Uterus (tissue), 4 donors: ENCODE measurements around the gene MAGEB18. TPM values are rescaled to one million over a fixed set of nuclear protein-coding genes. Genes with fewer than 3 reads are reported as not detected.

Experiments used
- DNase-seq, 2 donors: peaks; one replicate each; pipeline ENCODE4 v3.0.0-alpha.2; 2019 to 2020
- H3K27ac ChIP-seq, 2 donors: fragments of 200-600 bp; sonication (generic); 1 replicate in 1 of 2; 2 replicates in 1 of 2; pipeline ENCODE4 v1.5.1; 2016 to 2018
- H3K27me3 ChIP-seq, 2 donors: fragments of 200-600 bp; sonication (generic); one replicate each; pipeline ENCODE4 v1.5.1; 2018 to 2019; ENCODE audit warnings: control low read depth in 1 of 2
- H3K36me3 ChIP-seq, 2 donors: fragments of 200-600 bp; sonication (generic); one replicate each; pipeline ENCODE4 v1.5.1; 2019; ENCODE audit warnings: control low read depth in 1 of 2
- H3K4me1 ChIP-seq, 2 donors: fragments of 200-600 bp; sonication (generic); one replicate each; pipeline ENCODE4 v1.5.1; 2018 to 2019; ENCODE audit warnings: control low read depth in 1 of 2
- H3K4me3 ChIP-seq, 2 donors: fragments of 200-600 bp; sonication (generic); 1 replicate in 1 of 2; 2 replicates in 1 of 2; pipeline ENCODE4 v1.5.1; 2018 to 2019; ENCODE audit warnings: mild to moderate bottlenecking in 1 of 2
- H3K9me3 ChIP-seq, 2 donors: fragments of 200-600 bp; sonication (generic); one replicate each; pipeline ENCODE4 v1.5.1; 2019; ENCODE audit warnings: control low read depth in 1 of 2
- POLR2A ChIP-seq, 2 donors: fragments of 450-650 bp; IDR thresholded peaks; one replicate each; pipeline ENCODE4 v1.6.1; 2016; ENCODE audit warnings: antibody characterized with exemption in 2 of 2, mild to moderate bottlenecking in 1 of 2, moderate library complexity in 1 of 2
- intact Hi-C: fragments of 100-400 bp; cut with DNase I; formaldehyde crosslinking; loops from one replicate; pipeline ENCODE4 v1.15.1; 2023; ENCODE audit warnings: low total_unique reads
- total RNA-seq, 4 donors: library from RNA; depleted of rRNA in 3 of 4; stranded (reverse); fragments of >200 nt in 3 of 4; gene quantifications; one replicate each; pipeline versions ENCODE4 v1.1.0 to v1.2.4, GENCODE V29; 2014 to 2023
- TF ChIP-seq, protein P1 (sequence below), 4 experiments: fragments of 200-600 bp in 2 of 4; fragments of 450-650 bp in 2 of 4; sonication (generic) in 2 of 4; IDR thresholded peaks; one replicate each; pipeline ENCODE4 v1.5.1; 2016 to 2019; ENCODE audit warnings: antibody characterized with exemption in 4 of 4, mild to moderate bottlenecking in 2 of 4, moderate library complexity in 1 of 4
- donor health status: DM: yes; HTN: yes; CAD: no.

The MAGEB18 gene
- total RNA-seq, result not detected

DNA sequence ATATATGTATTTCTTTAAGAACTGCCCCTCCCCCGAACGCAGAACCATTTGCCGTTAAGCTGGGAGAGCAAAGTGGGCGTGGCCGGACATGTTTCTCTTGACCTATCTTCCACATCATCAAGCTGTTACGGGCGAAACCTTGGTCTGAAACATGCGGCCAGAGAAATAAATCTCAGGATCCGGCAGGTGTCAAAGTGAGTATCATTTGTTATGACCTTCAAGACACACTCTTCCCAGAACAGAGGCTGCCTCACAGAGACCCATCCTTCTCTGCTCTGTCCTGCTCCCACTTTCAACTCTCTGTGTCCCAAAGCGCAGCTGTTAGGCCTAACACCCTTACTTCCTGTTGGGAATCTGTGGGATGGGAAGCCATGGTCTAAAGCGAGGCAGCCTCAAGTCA, at the start of gene MAGEB18:
TSS of gene MAGEB18 (plus strand) at position 70 of the 400 bp plus-strand sequence. CDS start 643 bp downstream, outside the sequence.
- no peak within 1 kb of the TSS for H3K4me3 ChIP-seq
- TF ChIP-seq, protein P1, sequence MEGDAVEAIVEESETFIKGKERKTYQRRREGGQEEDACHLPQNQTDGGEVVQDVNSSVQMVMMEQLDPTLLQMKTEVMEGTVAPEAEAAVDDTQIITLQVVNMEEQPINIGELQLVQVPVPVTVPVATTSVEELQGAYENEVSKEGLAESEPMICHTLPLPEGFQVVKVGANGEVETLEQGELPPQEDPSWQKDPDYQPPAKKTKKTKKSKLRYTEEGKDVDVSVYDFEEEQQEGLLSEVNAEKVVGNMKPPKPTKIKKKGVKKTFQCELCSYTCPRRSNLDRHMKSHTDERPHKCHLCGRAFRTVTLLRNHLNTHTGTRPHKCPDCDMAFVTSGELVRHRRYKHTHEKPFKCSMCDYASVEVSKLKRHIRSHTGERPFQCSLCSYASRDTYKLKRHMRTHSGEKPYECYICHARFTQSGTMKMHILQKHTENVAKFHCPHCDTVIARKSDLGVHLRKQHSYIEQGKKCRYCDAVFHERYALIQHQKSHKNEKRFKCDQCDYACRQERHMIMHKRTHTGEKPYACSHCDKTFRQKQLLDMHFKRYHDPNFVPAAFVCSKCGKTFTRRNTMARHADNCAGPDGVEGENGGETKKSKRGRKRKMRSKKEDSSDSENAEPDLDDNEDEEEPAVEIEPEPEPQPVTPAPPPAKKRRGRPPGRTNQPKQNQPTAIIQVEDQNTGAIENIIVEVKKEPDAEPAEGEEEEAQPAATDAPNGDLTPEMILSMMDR (IDR thresholded peaks at IDR 0.05), result no peak
- no peak for TF ChIP-seq POLR2A (IDR thresholded peaks at IDR 0.05)
- intact Hi-C loops, result no loop called here
- no peaks in the 10 kb centered on the region for H3K4me1 ChIP-seq
- DNase-seq, result no peak
- H3K27me3 ChIP-seq, result no peaks in the 10 kb centered on the region
- no peaks in the 10 kb centered on the region for H3K9me3 ChIP-seq
- no peaks in the 10 kb centered on the region for H3K36me3 ChIP-seq
- no peak within 1 kb of the TSS for H3K27ac ChIP-seq

DNA sequence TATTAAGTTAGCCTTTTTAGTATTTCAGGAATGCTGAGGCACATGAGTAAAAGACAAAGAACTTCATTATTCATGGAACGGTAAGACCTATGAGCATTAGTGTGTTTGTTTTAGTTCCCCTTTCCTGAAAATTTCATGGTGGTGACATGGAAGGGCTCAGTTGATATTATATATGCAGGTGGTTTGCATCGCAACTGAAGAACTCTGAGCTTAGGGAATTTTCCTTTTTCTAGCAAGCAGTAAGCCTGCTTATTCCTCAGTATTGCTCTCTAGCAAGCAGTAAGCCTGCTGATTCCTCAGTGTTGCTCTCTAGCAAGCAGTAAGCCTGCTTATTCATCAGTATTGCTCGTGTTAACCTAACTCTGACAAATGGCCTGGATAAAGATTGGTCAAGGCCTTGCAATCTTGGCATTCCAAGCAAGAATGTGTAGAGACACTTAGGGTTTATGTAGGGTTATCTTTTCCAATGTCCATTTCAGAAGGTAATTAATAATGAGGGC, 37.7 kb upstream of the MAGEB18 start:
- Histone ChIP-seq H3K4me1 (no peaks in the 10 kb centered on the region), H3K4me3 (no peak overlapping the region), H3K27ac (no peak overlapping the region), H3K27me3 (no peaks in the 10 kb centered on the region), H3K9me3 (no peaks in the 10 kb centered on the region), H3K36me3 (no peaks in the 10 kb centered on the region)
- intact Hi-C loops, result no loop called here
- TF ChIP-seq, protein P1 (IDR thresholded peaks at IDR 0.05), result no peak
- TF ChIP-seq POLR2A (IDR thresholded peaks at IDR 0.05), result no peak
- no peak for DNase-seq

DNA sequence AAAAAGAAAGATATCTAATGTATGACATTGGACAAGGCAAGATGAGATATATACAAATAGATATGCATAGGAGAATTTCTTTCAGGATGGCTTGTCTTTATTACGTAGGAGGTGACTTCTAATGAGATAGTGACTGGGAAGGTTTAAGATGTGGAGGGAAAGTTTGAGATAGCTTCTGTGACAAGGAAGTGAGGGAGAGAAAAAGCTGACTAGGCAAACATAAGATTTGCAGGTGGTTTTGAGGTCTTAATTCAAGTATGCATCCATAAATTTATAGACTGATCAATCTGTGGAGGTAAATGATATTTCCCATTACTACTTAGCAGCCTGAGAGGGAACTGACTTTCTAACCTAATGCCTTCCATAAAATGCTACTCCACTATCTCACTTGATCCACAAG, 29.0 kb upstream of the MAGEB18 start:
- DNase-seq, result no peak
- intact Hi-C loops, result no loop called here
- Histone ChIP-seq H3K27ac (no peak overlapping the region), H3K36me3 (no peaks in the 10 kb centered on the region), H3K9me3 (no peaks in the 10 kb centered on the region), H3K27me3 (no peaks in the 10 kb centered on the region), H3K4me1 (no peaks in the 10 kb centered on the region), H3K4me3 (no peak overlapping the region)
- TF ChIP-seq, protein P1 (IDR thresholded peaks at IDR 0.05), result no peak

DNA sequence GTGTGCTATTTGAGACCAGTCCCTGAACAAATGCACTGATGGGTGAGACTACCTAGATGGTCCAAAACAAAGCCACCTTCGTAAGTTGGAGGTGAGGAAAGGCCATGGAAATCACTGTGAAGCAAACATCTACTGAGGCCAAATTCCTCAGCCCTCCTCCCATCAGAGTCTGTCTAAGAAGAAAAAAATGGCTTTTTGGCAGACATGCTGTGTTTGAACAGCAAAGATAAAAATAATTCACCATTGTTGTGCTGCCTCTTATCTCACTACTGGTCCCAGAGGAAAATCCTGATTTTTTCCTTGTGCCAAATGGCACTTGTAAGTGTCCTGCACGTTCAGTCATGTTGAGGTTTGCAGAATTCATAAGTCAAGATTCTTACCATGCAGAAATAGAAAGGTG, 7.9 kb downstream of the MAGEB18 start:
- TF ChIP-seq, protein P1 (IDR thresholded peaks at IDR 0.05), result no peak
- no peak for TF ChIP-seq POLR2A (IDR thresholded peaks at IDR 0.05)
- Histone ChIP-seq H3K9me3 (no peaks in the 10 kb centered on the region), H3K36me3 (no peaks in the 10 kb centered on the region), H3K4me3 (no peak overlapping the region), H3K27ac (no peak overlapping the region), H3K4me1 (no peaks in the 10 kb centered on the region), H3K27me3 (no peaks in the 10 kb centered on the region)
- no peak for DNase-seq
- intact Hi-C loops, result no loop called here

DNA sequence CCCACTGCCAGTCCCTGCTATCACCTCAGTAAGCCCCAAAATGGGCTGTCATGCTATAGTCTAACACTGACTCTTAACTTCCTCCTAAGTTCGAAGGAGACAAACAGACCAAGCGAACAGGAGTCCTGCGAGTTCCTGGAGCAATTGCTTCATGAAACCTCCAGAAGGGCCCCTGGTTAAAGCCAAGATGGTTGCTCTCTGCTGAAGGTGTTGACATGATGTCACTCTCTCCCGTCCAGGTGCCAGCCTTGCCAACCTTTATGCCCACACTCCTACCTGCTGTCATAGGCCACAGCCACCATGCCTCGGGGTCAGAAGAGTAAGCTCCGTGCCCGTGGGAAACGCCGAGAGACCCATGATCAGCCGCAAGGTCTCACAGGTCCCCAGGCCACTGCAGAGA, 22.2 kb downstream of the MAGEB18 start, which contains the start of gene MAGEB6B:
TSS of gene MAGEB6B (plus strand) at position 301 of the 400 bp plus-strand sequence. CDS start at position 301, 0 bp downstream.
- Histone ChIP-seq H3K27me3 (no peaks in the 10 kb centered on the region), H3K36me3 (no peaks in the 10 kb centered on the region), H3K27ac (no peak within 1 kb of the TSS), H3K4me3 (no peak within 1 kb of the TSS), H3K4me1 (no peaks in the 10 kb centered on the region), H3K9me3 (no peaks in the 10 kb centered on the region)
- no peak for DNase-seq
- TF ChIP-seq, protein P1 (IDR thresholded peaks at IDR 0.05), result no peak
- no peak for TF ChIP-seq POLR2A (IDR thresholded peaks at IDR 0.05)
- intact Hi-C loops, result no loop called here

Other genes starting within 250 kb of the MAGEB18 start
- not detected for gene MAGEB6B, start 22.3 kb downstream of the MAGEB18 start, total RNA-seq
- gene MAGEB6, start 54.1 kb downstream of the MAGEB18 start, total RNA-seq, result not detected
- gene MAGEB5, start 77.8 kb downstream of the MAGEB18 start, total RNA-seq, result not detected